NCI-H460 (cell line): Measurements from ENCODE around the gene IFITM1. TPM values are rescaled to one million over a fixed set of nuclear protein-coding genes. Genes with fewer than 3 reads are reported as not detected.

Experiments
- DNase-seq: peaks from one replicate; pipeline ENCODE4 v3.0.0-alpha.2; 2016; ENCODE audit warnings: low read depth; ENCODE audit errors: extremely low read depth
- total RNA-seq: library from RNA; depleted of rRNA; stranded (reverse); fragments of >200 nt; shearing (Covaris generic); gene quantifications from 2 replicates; pipeline ENCODE4 v1.2.3, GENCODE V29; 2014

The IFITM1 gene
- total RNA-seq, 1 experiment from 2014 or later: 2.2 TPM

DNA sequence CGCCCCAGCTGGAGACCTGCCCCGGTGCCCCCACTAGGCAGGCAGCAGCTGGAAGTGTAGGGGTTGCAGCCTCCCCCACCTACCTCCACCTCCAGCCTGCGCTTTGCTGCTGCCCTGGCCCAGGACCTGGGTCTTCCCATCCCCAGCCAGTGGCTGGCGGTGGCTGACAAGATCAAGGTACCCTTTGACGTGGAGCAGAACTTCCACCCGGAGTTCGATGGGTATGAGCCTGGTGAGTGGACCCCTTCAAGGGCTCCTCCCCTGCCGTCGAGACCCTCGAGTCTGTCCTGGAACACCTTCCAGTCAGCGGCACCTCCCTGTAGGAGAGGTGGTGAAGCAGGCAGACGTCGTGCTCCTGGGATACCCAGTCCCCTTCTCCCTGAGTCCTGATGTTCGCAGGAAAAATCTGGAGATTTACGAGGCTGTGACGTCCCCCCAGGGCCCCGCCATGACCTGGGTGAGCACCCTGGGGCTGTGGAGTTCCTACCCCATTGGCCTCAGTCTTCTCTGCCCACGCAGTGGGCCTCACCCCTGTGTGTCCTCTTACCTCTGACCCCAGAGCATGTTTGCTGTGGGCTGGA, 20.5 kb upstream of the IFITM1 start:
- no peak for DNase-seq

DNA sequence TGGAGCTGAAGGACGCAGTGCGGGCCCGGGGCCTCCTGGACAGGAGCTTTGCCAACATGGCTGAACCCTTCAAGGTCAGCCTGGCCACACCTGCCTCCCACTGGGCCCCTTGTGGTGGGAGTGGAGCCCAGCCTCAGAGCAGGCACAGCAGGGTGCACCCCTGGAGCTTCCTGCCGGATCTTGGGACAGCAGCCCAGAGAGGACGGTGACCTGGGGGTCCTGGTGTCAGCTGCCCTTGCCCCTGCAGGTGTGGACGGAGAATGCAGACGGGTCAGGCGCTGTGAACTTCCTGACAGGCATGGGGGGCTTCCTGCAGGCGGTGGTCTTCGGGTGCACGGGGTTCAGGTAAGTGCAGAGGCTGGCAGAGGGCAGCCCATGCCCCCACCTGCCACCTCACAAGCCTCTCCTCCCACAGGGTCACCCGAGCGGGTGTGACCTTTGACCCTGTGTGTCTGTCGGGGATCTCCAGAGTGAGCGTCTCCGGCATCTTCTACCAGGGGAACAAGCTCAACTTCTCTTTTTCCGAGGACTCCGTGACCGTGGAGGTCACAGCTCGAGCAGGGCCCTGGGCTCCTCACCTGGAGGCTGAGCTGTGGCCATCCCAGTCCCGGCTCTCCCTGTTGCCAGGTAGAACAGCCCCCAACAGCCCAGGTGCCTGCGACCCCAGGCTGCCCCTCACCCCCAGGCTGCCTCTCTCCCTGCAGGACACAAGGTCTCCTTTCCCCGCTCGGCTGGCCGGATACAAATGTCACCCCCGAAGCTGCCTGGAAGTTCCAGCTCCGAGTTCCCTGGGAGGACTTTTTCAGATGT, 19.8 kb upstream of the IFITM1 start:
- no peak for DNase-seq

DNA sequence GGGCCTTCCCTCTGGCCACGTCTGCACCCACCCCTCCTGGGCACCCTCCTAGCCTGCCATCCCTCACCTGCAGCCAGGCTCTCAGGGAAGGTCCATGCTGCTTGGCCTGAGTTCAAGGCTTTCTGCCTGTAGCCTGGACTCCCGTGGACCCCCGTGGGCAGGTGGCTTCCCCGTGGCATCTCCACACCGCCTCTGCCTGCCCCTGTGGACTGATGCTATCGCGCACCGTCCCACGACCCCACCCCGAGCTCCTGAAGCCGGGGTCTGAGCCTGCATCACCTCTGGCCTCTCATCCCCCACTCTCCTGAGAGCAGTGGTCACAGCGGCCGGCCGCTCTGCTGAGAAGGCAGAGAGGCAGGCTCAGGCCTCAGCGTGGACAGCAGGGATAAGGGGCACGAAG, 19.1 kb upstream of the IFITM1 start:
- DNase-seq: no peak

DNA sequence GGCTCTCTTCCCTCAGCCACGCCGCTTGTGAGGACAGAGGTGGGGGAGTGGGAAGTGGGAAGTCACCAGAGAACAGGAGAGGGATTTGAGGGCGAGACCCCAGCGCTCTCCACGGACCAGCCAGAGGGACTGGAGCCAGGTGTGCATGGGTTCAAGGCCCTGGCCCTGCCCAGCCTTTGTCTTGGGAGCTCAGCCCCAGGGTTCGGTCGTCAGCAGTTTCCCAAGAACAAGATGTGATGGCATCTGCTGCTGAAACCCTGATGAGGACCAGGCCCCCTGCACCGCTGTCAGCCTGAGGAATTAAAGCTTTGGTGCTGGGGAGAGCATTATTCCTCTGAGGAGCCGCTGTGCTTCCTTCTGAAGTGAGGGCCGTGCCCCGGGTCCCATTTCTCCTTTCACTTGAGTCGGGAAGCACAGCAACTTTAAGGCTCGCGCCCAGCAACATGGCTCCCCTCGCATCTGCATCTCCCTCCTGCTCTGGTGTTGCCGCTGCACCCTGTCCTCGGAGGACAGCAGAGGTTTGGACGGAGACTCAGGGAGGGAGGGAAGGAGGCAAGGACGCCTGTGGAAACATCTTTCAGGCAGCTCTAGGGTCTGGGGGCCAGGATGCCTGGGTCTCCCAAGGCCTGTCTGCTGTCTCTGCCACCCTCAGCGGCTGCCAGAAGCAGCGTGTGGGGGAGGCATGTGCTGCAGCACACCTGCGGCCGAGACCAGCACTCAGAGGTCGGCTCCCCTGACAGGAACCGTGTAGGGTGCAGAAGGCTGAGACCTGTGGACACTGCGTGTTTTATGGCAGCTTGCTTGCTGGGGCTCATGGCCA, 18.3 kb upstream of the IFITM1 start:
- no peak for DNase-seq

DNA sequence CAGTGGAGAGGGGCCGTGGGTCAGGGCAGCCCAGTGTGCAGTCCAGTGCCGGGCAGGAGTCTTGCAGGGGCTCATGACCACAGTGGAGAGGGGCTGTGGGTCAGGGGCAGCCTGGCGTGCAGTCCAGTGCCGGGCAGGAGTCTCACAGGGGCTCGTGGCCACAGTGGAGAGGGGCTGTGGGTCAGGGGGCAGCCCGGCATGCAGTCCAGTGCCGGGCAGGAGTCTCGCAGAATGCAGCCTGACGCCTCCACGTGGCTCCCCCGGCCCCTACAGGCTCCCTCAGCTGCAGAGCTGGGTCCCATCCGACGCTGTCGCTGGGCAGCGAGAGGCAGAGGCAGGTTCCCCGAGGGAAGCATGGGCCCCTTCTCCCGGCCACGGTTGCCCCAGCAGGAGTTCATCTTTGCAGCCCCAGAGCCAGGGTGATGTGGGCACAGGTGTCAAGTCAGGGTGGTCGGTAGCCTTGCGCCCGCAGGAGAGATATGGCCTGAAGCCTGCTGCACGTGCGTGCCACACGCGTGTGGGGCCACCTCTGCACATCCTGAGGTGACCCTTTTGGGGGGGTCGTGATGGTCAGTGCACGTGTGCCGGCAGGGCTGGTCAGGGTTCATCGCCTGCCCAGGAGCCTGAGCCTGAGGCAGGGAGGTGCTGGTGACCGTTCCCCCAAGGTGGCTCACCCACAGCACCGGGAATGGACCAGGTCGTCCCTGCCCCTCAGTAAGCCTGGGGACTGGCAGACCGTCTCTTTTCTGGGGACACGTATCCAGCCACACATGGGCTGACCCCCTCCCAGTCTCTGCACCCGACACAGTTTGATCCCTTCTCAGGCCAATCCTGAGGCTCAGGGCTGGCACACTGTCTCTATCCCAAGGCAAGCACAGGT, 17.4 kb upstream of the IFITM1 start:
- DNase-seq: no peak

DNA sequence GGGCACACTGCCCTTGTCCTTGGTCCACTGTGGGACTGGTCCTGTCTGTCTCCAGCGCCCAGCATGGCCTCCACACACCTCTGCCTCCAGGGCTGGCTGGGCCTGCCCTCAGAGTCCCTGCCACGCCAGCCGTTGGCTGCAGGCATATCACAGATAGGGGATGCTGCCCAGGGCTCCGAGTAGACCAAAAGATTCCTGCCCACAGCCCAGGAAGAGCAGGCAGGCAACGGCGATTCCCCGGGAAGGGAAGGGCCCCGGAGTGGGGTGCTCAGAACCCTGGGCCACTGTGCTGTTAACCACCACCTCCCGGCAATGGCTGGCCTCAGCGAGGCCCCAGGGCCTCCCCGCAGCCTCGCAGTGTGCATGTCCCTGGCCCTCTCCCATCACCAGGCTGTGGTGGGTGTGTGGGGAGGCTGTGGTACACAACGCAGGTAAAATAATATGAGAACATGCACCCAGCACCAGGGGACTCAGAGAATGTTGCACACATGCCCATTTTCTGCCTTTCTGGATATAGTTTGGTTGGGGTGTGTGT, 16.7 kb upstream of the IFITM1 start:
- no peak for DNase-seq

DNA sequence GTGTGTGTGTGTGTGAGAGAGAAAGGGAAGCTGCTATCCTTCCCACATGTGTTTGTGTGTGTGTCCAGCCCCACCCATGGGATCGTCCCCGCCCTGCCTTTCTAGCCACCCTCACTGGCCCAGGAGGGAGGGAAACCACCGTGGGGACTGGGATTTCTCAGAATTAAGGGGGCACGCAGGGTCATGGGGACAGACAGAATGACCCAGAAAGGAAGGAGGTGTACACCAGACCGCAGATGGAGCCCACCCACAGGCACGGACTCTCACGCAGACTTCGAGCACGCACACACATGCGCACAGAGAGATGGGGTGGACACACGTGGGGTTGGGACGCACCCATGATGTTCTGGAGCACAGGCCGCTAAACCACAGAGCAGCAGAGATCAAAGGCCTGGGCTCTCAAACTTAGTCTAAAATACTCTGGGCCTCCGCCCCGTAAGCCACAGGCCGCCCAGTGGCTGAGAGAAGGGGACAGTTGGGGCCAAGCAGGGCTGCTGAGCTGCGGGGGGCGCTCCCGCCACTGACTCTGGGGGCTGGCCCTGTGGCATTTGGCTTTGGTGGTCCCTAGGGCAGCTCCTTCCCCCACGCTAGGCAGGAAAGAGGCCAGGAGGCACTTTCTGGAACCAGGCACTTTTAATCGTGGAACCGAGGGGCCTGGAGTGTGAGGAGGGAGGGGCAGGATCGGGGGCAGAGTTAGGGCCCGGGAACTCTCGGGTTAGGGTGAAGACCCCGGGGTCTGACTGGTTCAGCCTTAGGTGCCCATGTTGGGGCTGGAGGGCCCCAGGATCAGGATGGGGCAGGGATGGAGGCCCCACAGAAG, 16.0 kb upstream of the IFITM1 start:
- no peak for DNase-seq

DNA sequence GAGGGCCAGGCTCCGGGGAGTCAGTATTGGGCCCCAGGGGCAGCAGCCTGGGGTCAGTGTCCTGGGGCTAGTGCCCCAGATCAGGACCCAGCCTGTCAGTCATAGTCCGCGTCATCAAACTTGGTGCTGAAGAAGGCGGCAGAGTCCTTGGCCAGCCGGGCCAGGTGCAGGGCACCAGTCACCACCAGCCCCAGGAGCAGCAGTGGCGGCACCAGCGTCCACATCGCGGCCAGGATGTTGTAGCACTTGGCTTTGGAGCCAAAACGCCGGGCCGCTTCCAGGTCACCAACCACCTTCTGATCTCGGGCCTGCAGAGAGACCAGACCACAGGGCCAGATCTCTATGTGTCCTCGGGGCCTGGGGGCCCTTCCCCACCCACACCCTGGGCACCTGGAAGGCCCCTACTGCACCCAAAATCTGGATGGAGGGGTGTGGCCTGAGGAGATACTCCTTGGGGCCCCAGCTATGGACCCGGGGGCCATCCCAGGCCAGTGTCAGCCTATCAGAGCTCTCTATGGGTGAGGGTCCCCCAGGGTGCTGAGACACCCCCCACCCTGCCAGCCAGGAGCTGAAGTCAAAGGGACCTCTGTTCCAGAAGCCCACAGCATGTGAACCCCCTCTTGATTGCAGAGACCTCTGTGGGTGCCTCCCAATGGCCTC, 15.3 kb upstream of the IFITM1 start:
- DNase-seq: no peak

DNA sequence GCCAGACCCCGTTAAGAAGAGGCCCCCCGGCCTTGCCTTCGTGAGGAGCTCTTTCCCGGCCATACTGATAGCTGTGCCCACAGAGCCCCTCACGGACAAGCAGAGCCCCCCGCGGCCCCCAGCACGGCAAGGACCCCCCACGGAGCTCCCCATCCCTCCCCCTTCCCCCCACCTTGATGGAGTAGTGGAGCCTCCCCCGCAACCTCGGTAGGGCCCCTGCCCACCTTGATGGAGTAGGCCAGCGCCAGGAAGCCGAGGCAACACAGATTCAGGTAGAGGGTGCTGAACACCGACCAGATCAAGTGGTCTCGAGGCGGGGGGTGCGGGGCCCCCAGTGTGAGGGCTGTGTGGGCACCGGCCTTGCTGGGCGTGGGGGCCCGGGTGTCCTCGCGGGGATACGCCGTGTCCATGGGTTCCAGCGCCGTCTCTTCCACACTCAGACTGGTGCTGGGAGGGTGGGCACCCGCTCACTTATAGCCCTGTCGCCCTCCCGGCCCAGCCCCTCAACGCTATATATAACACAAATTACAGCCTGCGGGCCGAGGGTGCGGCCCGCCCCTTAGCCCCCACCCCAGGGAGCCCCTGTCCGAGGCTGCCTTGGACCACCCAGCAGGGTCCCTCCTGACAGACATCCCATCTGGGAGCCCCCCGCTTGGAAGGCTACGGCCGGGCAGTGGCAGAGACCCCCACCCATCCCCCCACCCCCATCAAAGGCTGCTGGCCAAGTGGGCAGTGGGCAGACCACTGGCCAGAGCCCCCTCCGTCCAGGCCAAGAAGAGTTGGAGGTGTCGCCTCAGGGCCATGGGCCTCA, 14.6 kb upstream of the IFITM1 start, which contains the start of gene IFITM5:
IFITM5 (minus strand) TSS at position 446 of the 811 bp plus-strand sequence; CDS start at position 410, 36 bp downstream.
- DNase-seq: no peak

DNA sequence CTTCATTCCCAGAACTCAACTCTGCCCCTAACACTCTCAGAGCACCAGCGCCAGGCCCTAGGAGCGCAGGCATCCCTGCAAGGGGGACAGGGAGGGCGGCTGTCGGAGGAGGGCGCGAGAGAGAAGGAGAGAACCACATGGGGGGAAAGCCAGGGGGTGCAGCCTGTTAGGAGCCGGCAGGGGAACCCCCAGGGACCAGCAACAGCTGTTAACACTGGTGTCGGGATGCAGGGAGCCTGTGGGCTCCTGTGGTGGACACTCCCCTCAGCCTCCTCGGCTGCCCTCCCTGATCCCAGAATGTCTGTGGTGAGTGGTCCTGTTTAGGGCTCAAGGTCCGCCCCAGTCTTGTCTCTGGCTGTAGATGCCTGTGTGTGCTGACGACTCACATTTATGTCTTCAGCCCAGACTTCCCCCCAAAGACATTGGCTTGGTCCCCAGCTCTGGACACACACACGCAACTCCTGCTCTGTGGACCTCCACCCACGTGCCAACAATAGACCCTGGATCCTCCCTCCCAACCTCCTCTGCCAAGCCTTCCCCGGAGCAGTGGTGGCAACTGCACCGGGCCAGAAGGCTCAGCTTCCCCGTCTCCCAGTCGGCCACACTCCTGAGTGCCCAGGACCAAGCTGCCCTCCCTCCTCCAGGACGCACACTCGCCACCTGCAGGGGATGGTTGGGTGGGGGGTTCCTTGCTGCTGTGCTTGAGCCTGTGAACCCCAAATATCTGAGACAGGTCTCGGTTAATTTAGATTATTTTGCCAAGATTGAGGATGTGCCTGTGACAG, 13.7 kb upstream of the IFITM1 start:
- DNase-seq: no peak

DNA sequence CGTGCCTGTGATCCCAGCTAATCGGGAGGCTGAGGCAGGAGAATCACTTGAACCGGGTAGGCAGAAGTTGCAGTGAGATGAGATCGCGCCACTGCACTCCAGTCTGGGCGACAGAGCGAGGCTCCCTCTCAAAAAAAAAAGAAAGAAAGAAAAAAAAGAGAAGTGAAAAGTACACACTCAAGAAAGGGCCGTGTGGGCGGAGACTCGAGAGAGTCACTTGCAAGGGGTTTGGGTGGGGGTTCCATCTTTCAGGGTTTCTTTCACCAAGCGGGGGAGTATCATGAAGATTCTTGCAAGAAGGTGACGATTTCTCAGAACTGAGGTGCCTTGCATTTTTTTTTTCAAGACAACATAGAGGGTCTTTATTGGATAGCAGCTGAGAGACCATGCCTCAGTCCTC, 10.5 kb upstream of the IFITM1 start:
- no peak for DNase-seq

DNA sequence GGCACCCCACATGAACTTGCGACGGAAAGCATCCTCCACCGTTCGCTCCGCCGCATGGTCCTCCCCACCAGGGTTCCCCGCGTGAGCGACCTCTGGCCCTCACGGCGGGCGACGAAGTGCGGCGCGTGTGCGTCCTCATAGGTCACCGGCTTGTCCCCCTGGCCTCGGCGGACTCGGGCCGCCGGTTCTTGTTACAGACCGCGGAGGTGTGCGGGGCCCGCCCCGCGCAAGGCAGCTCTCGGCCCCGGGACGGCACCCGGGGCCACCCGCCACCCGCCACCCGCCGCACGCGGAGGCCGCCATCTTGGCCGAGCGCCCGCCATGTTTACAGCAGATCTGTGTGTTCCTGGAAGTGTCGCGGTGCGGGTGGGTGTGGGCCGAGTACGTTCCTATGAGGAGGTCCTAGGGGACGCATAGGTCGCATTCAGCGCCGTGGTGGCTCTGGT, 9.8 kb upstream of the IFITM1 start:
- DNase-seq: no peak

DNA sequence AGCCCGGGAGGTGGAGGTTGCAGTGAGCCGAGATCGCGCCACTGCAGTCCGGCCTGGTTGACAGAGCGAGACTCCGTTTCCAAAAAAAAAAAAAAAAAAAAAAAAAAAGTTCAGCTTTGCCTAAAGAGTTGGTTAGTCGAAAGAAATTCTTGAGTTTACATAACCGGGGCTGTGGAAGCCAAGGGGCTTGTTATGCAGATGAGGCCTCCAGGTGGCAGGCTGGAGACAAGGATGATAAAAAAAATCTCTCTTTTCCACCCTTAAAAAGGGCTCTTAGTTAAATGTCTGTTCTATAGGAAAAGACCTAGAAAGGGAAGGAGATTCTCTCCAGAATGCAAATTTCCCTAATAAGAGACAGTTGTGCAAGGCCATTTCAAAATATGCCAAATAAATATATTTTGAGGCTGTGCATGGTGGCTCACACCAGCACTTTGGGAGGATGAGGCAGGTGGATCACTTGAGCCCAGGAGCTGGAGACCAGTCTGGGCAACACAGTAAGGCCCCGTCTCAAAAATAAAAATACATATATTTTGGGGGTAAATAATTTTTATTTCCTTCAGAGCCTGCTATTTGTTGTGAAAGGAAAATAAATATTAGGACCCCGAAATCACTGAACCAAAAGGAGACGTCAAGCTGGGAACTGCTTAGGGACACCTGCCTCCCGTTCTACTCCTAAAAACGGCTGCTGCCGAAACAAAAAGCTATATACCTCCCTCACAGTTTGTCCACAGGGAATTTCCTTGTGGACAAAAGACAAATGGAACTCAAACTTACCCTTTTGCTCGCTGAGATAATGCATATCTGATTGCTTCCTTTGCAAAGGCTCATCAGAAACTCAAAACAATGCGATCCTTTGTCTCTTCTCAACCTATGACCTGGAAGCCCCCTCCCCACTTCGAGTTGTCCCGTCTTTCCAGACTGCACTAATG, 8.7 kb upstream of the IFITM1 start:
- DNase-seq: peak; percentile 26

DNA sequence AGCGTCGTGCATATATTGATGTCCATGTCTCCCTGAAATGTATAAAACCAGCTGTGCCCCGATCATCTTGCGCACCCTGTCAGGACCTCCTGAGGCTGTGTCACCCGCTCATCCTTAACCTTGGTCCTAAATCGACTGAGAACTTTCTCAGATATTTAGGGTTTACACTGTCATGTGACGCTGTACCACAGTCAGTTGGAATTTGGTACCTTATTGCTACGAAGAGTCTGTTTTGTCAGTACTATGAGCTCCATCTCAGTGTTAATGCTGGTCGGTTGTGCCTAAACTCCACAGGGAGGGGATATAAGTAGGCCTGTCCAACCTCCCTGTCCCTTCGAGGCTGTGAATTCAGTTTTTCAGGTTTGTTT, 8.0 kb upstream of the IFITM1 start:
- no peak for DNase-seq

DNA sequence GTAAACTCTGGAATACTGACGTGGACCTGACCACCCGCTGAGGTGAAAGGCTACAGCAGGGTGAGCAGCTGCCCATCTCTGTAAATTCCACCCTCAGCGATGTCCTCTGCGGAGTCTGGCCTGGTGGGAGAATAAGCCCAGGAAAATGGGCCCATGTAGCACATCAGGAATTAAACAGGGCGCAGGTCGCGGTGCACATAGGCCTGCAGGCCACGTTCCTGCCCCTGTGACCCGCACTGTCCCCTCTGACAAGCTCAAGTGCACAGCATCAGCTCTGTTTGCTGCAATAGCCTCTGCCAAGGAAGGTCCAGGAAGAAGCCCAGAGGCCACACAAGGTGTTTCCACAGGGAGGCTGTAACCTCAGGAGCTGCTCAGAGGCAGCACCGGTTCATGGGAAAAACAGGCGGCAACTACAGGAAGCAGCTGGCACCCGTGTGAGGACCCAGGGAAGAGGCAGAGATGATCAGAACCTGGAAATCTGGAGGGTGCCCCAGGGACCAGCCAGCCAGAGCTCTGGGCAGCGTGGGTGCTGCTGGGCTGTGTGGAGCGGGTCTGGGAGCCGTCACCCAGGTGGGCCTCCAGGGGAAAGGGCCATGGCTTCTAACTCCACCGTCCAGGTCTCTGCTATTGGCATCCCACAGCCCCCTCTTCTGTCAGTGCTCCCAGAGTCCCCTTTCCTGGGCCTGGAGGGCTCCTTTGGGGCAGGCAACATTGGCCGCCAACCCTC, 7.0 kb upstream of the IFITM1 start:
- no peak for DNase-seq
